ENCODE data around the gene CACNA2D1.

The CACNA2D1 gene

DNA sequence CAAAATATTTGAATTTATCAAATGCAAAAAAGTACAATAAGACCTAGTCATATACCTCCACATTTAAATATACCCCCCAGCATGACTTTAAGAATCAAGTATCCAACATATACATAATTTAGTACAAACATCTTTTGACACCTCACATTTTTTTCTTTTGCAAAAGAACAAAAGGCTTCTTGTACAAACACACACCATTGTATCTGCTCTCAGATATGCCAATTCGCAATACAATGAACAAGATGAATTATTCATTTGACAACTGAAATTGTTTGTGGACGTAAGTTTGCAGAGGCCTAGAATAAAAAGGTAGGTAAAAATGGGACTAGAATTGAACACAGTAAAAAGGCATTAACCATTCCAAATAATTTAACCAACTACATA, 154.4 kb downstream of the CACNA2D1 start:
- in situ Hi-C loops (cut with HindIII; ENCODE audit: low sequenced_read_pairs) = no loop called here

DNA sequence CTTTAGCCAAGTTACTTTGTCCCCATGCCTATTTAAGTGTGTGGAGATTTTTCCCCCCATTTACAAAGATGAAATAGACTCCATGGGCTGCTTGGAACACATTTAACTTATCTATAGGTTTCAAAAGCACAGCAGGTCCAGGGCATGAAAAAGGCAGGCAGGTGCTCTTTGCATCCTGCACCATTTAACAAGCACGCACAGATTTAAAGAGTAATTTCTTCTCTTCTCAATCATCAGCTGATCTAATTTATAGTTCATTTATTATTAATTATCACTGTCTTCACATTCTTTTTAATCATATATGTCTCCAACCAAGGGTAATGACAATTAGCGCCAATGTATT, 156.8 kb downstream of the CACNA2D1 start:
- in situ Hi-C loops (cut with HindIII; ENCODE audit: low sequenced_read_pairs) = no loop called here

DNA sequence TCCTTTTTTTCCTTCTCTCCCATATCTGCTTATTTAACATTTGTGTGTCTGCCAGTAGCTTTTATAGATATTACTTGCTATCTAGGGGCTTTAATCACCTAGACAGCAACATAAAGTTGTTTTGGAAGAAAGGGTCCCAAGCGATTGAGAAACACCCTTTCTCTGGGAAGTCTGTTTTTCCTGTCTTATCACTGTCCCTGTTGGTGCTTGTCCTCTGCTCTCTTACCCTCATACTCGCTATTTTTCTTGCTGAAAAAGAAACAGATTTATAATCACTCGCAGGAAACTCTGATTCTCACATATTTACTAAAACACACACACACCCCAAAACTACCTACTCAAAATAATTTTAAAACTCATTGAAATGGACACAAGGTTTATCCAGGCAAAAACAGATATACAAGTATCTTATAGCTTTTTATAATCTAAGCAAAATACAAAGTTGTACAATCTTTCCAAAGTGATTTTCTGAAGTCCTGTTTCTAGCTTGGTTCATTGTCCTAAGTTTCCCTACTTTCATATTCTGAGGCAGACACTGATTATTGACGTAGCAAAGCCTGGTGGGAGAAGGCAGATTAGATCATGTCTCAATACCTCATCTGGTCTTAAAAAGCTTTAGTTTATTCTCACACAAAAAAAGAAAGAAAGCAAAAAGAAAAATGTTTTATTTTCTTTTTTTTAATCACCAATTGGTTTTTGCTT, 157.3 kb downstream of the CACNA2D1 start:
- in situ Hi-C loops (cut with HindIII; ENCODE audit: low sequenced_read_pairs) = no loop called here

DNA sequence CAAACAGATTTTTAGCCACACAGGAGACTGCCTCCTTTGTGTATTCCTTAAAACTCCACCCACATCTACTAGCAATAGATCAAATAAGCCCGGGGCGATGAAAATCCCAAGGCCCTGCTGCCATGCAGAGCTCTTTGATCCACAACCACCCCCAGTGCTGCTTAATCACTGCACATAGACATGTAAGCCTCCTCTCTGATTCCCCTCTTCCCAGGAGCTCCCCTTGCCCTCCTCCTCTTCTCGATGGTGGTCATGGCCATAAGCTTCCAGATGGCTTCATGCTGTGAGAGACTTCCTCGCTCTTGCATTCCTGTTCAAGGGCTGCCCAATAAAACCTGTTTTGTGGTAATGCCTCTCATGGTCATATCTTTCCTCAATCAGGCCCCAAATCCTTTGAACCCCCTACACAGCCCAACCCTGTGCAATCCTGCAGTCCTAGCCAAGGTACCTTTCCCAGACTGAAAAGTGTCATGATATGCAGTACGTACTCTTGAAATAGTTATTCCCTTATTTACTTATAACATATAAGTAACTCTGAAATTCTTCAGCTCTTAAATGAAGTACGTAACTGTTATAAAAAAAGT, 158.5 kb downstream of the CACNA2D1 start:
- in situ Hi-C loops (cut with HindIII; ENCODE audit: low sequenced_read_pairs) = no loop called here

DNA sequence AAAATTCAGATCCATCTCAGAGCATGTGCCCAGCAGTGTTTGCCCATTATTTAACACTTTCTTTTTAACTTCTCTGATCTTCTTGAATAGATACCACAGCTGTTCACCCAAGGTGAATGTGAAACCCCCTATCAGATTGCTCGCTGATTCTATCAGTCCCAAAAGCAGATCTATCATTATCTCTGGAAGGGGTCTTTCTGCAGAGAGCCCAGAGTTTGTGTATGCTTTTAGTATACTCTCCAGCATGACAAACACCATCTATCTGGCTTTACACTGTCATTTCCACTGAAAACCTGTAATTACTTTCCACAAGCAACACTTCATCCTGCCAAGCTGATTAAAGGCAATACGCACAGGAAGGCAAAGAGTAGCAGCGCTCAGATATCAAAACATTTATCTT, 168.2 kb downstream of the CACNA2D1 start:
- in situ Hi-C loops (cut with HindIII; ENCODE audit: low sequenced_read_pairs) = no loop called here

DNA sequence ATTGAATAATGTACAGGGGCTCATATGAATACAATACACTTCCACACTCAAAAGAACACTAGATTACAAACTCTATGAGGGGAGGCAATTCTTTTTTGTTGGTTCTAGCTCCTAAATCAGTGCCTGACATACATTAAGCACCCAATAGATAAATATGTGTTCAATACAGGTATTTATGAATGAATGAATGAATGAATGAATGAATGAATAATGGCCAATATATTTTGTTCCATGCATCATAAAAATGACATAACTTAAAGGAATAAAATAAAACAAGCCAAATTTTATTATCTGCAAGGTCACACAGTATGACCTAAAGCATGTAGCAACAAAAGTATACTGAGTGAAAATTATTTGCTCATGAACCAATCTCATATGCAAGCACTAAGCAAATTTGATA, 168.9 kb downstream of the CACNA2D1 start:
- in situ Hi-C loops (cut with HindIII; ENCODE audit: low sequenced_read_pairs) = no loop called here

DNA sequence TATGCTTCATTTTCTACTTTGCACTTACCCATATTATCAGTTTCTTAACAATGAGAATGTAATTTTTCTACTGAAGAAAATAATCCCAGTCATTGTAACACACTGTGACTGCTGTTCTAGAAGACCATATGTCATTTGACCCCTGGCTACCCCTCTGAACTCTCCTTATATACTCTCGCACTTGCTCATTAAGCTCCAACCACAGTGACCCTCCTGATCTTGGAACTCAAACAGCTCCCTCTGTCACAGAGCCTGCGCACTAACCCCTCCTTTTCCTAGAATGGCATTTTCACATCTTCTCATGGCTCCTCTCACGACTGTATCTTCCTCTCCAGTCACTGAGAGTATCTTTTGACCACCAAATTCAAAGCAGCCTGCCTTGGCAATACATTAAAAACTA, 169.7 kb downstream of the CACNA2D1 start:
- in situ Hi-C loops (cut with HindIII; ENCODE audit: low sequenced_read_pairs) = no loop called here

DNA sequence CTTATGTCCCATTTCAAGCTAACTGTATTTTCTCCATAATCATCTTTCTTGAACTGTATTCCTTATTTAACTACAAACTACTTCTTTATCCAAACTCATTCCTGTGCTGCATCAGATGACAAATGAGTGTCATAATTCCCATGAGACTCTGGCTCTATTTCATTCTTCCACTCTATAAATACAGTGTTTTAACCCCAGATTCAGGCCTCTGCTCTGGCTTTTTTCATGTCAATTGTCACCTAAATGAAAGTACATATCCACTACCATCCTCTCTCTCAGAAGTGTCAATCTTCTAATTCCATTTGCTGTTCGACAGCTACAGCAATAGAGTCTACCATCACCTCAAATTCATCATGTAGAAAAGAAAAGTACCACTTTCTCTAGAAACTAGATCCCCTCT, 172.7 kb downstream of the CACNA2D1 start:
- in situ Hi-C loops (cut with HindIII; ENCODE audit: low sequenced_read_pairs) = no loop called here

DNA sequence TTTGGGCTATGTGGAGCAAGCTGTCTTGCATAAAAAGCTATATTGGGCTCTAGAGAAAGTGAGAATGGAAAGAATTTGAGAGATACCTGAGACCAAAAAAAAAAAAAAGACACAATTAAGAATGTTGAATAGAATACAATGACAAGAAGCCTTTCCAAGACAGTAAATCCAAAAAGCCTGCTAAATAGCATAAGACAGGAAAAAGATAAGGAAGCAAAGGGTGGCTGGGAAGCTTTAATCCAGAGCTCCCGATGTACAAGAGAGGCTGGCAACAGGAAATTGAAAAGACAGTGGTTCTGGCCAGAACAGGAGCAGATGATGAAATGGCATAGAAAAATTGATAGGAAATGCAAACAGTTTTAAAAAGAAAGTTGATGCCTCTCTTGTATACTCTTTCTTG, 174.9 kb downstream of the CACNA2D1 start:
- in situ Hi-C loops (cut with HindIII; ENCODE audit: low sequenced_read_pairs) = no loop called here

DNA sequence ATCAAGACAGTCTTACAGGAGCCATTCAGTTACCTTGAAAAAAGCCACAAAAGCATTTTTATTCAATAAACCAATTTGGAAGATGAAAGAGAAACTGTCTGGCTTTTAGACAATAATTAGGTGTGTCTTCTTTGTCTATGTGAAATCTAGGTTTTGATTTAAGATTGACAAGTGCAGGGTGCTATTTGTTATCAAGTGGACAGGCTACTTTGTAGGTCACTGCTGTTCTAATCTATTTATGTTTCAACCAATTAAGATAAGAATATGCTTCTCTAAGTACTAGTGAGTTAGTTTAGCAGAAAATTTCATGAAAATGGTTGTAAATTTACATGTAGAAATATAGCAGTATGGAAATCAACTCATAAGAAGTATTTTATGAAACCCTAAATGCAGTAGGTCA, 177.5 kb downstream of the CACNA2D1 start:
- in situ Hi-C loops (cut with HindIII; ENCODE audit: low sequenced_read_pairs) = no loop called here

DNA sequence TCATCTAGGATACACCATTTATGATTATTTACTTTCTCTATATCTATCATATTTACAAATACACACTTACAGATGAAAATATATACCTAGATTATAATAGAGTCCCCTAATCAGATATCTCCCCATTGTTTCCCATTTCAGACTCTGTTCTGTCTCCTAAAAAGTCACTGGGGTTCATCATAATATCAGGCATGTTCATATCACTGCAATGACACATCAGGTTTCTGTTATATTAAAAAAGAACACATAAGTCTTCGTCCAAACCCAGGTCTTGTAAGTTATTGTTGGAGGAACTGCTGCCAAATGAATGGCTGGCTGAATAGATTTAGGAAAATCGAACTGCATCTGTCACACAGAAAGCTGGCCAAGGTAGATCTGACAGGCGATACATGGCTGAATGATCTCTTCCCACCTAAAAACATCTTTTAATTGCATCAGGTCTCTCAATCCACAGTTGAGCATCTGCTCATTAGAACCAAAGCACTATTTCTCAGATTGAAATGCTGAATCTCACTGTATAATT, 178.7 kb downstream of the CACNA2D1 start:
- in situ Hi-C loops (cut with HindIII; ENCODE audit: low sequenced_read_pairs) = no loop called here

DNA sequence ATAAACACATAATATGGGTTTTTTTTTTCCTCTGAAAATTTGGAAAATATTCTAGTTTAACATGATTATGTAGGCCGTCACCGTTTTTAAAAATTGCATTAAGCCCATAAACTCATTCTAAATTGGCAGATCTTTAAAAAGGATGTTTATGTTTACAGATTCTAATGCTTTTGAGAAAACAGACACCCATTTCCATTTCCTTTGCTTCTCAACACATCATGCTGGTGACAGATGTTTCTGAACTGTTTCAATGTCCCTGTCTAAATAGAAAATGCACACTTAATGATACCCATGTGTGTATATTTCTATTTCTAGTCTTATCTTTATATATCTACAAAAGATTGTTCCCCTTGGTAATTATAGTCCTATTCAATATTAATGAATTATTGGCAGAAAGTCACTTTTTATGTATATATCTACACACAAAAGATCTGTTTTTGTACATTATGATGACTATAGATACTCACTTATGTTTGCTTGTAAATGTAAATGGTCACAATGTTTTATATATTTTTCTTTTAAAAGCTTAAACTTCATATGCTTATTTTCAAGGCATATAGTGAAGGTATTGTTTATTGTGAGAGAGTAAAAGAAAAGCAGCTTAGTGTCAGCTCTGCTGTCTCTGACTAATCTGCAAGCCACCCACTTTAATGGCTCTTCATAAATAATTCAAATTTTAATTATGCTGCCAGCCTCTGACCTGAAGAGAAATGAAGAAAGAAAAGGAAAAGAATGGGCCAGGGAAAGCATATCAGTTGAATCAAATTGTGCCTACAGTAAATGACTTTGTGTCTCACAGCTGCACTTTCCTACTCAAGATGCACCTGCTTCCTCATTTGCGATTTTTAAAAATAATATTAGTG, 179.4 kb downstream of the CACNA2D1 start:
- in situ Hi-C loops (cut with HindIII; ENCODE audit: low sequenced_read_pairs) = no loop called here

DNA sequence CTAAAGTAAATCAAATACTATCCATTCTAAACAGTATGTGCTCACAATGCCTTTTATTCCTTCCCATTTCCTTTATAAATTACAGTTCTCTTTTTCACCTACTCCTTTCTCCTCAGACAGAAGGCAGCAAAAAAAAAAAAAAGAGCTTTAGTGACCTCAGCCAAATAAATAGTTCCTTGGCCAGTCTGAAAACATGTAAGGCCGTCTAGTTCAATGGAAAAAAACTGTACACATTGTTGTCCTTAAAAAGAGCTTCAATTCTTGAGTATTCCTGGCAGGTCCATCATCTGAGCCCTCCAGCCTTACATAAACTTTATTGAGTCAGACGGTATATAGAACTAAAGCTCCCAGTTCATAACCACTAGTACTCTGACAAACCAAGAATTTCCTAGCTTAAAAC, 185.4 kb downstream of the CACNA2D1 start:
- in situ Hi-C loops (cut with HindIII; ENCODE audit: low sequenced_read_pairs) = no loop called here

DNA sequence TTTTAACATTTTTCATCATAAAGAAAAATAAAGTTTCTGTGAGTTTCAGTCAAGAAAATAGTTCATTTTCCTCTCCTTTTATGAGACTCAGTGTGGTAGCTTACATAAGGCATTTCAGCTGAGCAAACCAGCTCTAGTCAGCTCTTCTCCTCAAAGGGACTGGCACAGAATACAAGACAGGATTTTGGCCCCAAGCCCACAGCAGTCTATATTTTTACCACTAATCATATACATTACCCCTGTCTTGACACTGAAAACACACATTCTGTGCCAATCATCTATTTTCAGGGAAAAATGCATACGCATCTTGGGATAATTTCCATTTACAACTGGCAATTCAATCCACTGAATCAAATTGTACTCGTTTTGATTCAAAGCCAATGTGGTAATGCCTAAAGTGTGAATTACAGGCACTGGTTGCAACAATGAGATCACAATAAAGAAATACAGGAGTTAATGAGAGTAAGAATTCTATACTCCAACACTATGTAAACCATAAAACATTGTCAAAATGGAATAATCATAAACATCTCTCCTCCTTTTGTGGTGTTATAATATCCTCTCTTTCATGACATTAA, 186.4 kb downstream of the CACNA2D1 start:
- in situ Hi-C loops (cut with HindIII; ENCODE audit: low sequenced_read_pairs) = no loop called here

DNA sequence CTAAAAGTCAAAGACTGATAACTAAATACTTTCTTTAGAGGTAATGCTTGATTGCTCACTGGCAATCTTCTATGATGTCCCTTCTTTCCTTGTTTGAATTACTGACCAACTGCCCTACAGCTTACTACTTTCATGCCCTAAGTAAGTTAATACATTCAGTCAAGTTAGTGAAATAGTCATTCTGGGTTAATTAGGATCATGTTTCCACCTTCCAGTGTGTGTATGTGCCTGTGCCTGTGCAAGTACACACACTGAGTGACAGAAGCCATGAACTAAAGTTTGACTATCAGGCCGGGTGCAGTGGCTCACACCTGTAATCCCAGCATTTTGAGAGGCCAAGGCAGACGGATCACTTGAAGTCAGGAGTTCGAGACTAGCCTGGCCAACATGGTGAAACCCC, 187.9 kb downstream of the CACNA2D1 start:
- in situ Hi-C loops (cut with HindIII; ENCODE audit: low sequenced_read_pairs) = no loop called here

DNA sequence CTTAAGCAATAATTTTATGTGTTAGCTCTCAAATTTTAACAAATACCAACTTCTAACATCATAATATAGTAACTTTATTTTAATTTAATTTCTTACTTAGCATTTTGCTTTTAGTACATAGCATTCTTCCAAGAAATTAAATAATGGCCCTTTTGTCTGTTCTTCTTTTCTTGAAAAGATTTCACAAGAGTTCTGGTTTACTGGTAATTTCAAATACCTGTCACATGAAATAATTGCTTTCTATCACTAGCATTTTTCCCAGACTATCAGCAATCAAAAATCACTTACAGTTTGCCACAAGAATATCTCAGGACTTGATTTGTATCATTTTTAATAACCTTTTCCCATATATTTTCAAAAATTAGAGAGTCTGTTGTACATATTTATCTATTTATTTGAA, 193.0 kb downstream of the CACNA2D1 start:
- in situ Hi-C loops (cut with HindIII; ENCODE audit: low sequenced_read_pairs) = no loop called here

DNA sequence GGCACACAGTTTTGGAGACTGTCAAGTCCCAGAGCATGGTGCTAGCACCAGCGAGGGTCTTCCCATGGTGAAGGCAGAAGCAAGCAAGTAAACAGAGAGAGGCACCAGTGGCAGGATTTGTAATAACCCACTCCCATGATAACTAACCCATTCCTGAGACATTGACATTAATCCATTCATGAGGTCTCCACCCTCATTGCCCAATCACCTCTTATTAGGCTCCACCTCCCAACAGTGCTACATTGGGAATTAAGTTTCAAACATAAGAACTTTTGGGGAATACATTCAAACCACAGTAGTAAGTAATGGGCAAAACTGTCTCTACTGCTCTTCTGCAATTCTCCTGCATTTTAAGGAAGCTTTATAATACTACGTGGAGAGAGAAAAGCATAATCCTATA, 193.6 kb downstream of the CACNA2D1 start:
- in situ Hi-C loops (cut with HindIII; ENCODE audit: low sequenced_read_pairs) = loop anchor here (25.0 kb wide), 1 partner anchor 487 kb away; no protein-coding TSS in a partner anchor

DNA sequence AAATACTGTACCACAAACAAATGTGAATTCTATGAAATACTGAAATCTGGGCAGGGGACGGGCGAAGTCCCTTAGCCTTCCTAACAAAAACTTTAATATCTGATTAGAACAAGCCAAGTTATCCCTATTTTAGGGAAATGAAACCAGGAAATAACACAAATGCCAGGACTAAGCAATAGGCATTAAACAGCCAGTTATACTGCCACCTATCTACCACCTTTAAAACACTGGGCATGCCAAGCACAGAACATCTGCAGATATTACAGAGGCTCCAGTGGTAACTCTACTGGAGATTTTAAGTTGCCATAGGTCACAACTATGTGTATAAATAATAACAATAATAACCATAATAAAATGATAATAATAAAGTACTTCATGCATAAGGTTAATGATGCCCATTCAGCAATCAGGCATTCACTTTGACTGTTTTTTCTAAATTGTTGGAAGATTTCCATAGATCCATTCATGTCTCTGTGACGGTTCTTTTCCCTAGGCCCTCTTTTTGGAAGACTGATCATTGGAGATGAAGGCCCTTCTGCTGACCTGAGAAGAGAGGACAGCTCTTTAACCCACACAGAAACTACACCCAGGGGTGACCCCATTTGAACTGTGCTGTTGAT, 195.7 kb downstream of the CACNA2D1 start:
- in situ Hi-C loops (cut with HindIII; ENCODE audit: low sequenced_read_pairs) = loop anchor here (25.0 kb wide), 1 partner anchor 489 kb away; no protein-coding TSS in a partner anchor

DNA sequence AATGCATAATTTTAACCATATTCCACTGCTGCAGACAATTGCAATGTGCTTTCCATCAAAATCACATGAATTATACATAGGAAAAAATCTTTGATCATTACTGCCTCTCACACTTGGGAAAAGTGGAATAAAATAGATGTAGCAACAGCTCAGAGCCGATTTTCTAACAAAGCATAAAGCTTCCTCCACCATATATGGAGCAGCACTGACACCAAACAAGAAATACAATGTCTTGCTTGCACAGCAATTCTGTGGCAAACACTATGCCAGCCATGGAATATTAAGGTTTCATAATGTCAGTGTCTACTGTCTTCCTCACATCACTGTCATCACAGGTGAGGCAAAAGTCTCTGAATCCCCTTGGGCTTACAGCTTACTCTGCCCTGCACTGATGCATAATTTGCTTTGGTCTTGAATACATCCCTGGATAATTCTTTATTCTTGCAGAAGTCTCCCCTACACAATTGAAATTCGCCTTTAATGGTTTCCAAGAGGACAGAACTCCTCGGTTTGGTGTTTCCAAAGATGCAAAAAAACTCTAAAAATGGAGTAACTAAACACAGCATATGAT, 198.5 kb downstream of the CACNA2D1 start:
- in situ Hi-C loops (cut with HindIII; ENCODE audit: low sequenced_read_pairs) = loop anchor here (25.0 kb wide), 1 partner anchor 492 kb away; no protein-coding TSS in a partner anchor

DNA sequence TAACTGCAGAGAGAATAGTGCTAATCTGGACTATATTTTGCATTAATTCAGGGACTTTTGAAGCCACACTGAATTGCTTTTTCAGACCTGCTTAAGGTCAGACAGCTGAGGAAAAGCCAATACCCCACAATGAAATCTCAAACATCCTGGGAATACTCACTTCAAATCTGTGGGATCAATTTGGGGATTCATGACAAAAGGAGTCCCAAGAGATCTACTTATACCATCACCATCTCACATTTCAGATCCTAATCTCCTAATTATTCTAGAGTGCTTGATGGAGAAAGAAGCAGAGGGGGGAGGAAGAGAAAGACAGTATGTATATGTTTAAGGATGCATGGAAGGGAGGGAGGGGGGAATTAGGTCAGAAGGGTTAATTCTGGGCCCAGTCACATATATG, 202.2 kb downstream of the CACNA2D1 start:
- in situ Hi-C loops (cut with HindIII; ENCODE audit: low sequenced_read_pairs) = loop anchor here (25.0 kb wide), 1 partner anchor 496 kb away; no protein-coding TSS in a partner anchor

Measured in DLD1 (cell line).